ENCODE results near the gene HAO2. TPM values are rescaled to one million over a fixed set of nuclear protein-coding genes. Genes with fewer than 3 reads are reported as not detected.

HAO2 gene
- total and polyA plus RNA-seq, 9 donors = 0.12 to 0.50 (median 0.23) TPM; not detected in 6

GRCh38 chr1:119324198-119324597 lies 44.4 kb upstream of the HAO2 start:
- no peak for TF ChIP-seq POLR2A (IDR thresholded peaks at IDR 0.05)
- TF ChIP-seq CTCF (IDR thresholded peaks at IDR 0.05) = no peak
- TF ChIP-seq EP300 (IDR thresholded peaks at IDR 0.05) = no peak
- intact Hi-C loops (cut with DNase I) = no loop called here
- no peak for DNase-seq
- no peaks in the 10 kb centered on the region for H3K4me1 ChIP-seq (ENCODE audit: insufficient read depth)
- 88 to 94% (median 93%) methylated on average over 1 of the region's 1 CpG for WGBS, 3 donors
- no peaks in the 10 kb centered on the region for H3K27me3 ChIP-seq
- no peak overlapping the region for H3K27ac ChIP-seq
- H3K4me3 ChIP-seq = no peak overlapping the region
- no peaks in the 10 kb centered on the region for H3K9me3 ChIP-seq
- H3K36me3 ChIP-seq = no peaks in the 10 kb centered on the region

- intact Hi-C loops (cut with DNase I) = no loop called here
- 95 to 98% (median 96%) methylated on average over 7 of the region's 7 CpGs for WGBS, 3 donors
- no peak for DNase-seq
These were observed 42.3 kb upstream of the HAO2 start for GRCh38 chr1:119326251-119326650.

GRCh38 chr1:119327094-119327449 lies 41.5 kb upstream of the HAO2 start:
- intact Hi-C loops (cut with DNase I) = no loop called here
- H3K27me3 ChIP-seq = no peaks in the 10 kb centered on the region
- 3 to 6% (median 3%) methylated on average over 11 to 18 of the region's 18 CpGs for WGBS, 3 donors
- TF ChIP-seq CTCF (IDR thresholded peaks at IDR 0.05) = no peak
- no peak for TF ChIP-seq POLR2A (IDR thresholded peaks at IDR 0.05)
- TF ChIP-seq EP300 (IDR thresholded peaks at IDR 0.05) = no peak
- H3K4me1 ChIP-seq (ENCODE audit: insufficient read depth) = peaks cover 8% of the 10 kb centered on the region
- no peaks in the 10 kb centered on the region for H3K36me3 ChIP-seq
- peak overlapping the region; percentile 30 for H3K4me3 ChIP-seq
- no peaks in the 10 kb centered on the region for H3K9me3 ChIP-seq
- DNase-seq = peak in 1 of 5 donors; percentile 34
- H3K27ac ChIP-seq = no peak overlapping the region

More at GRCh38 chr1:119326251-119326650, 42.3 kb upstream of the HAO2 start:
- Histone ChIP-seq H3K4me1 (ENCODE audit: insufficient read depth) (peaks cover 8% of the 10 kb centered on the region), H3K4me3 (no peak overlapping the region), H3K27ac (no peak overlapping the region), H3K36me3 (no peaks in the 10 kb centered on the region), H3K9me3 (no peaks in the 10 kb centered on the region), H3K27me3 (no peaks in the 10 kb centered on the region)
- TF ChIP-seq CTCF (IDR thresholded peaks at IDR 0.05) (no peak), POLR2A (IDR thresholded peaks at IDR 0.05) (no peak), EP300 (IDR thresholded peaks at IDR 0.05) (no peak)

- no peak for TF ChIP-seq EP300 (IDR thresholded peaks at IDR 0.05)
- TF ChIP-seq POLR2A (IDR thresholded peaks at IDR 0.05) = no peak
- no peak for TF ChIP-seq CTCF (IDR thresholded peaks at IDR 0.05)
- Histone ChIP-seq H3K27me3 (no peaks in the 10 kb centered on the region), H3K27ac (no peak overlapping the region), H3K9me3 (no peaks in the 10 kb centered on the region), H3K36me3 (no peaks in the 10 kb centered on the region), H3K4me3 (peak overlapping the region; percentile 30), H3K4me1 (ENCODE audit: insufficient read depth) (peaks cover 8% of the 10 kb centered on the region)
- WGBS, 3 donors = 11 to 17% (median 13%) methylated on average over 31 to 34 of the region's 34 CpGs
- DNase-seq = peak in 4 of 5 donors; percentile 22 to 57 (median 34)
- intact Hi-C loops (cut with DNase I) = no loop called here
These were observed 41.0 kb upstream of the HAO2 start for GRCh38 chr1:119327450-119328155.

Measured in ovary (tissue), 9 donors.